Hepatocyte (in vitro differentiated cells): ENCODE measurements around the gene TBC1D12. TPM values are rescaled to one million over a fixed set of nuclear protein-coding genes. Genes with fewer than 3 reads are reported as not detected.

Experiments used
- DNase-seq: peaks from one replicate; pipeline ENCODE4 v3.0.0-alpha.2; 2016; ENCODE audit warnings: low spot score
- H2AFZ ChIP-seq: fragments of 200-600 bp; sonication (generic); 2 replicates; pipeline ENCODE4 v1.6.0; 2016; ENCODE audit warnings: antibody characterized with exemption, mild to moderate bottlenecking
- H3K27ac ChIP-seq: fragments of 200-600 bp; sonication (generic); 2 replicates; pipeline ENCODE4 v1.5.1; 2016; ENCODE audit warnings: mild to moderate bottlenecking
- H3K27me3 ChIP-seq: fragments of 200-600 bp; sonication (generic); 2 replicates; pipeline ENCODE4 v1.6.1; 2016
- H3K36me3 ChIP-seq: fragments of 200-600 bp; sonication (generic); replicated peaks from 2 replicates; pipeline ENCODE4 v1.5.1; 2016; ENCODE audit warnings: low read depth; ENCODE audit not compliant: insufficient read depth
- H3K4me1 ChIP-seq: fragments of 200-600 bp; sonication (generic); 2 replicates; pipeline ENCODE4 v1.5.1; 2016; ENCODE audit warnings: mild to moderate bottlenecking, moderate library complexity; ENCODE audit not compliant: insufficient read depth
- H3K4me2 ChIP-seq: fragments of 200-600 bp; sonication (generic); 2 replicates; pipeline ENCODE4 v1.6.0; 2016
- H3K4me3 ChIP-seq: fragments of 200-600 bp; sonication (generic); 2 replicates; pipeline ENCODE4 v1.5.1; 2016; ENCODE audit warnings: mild to moderate bottlenecking
- H3K79me2 ChIP-seq: fragments of 200-600 bp; sonication (generic); 2 replicates; pipeline ENCODE4 v1.6.0; 2017; ENCODE audit warnings: mild to moderate bottlenecking
- H3K9me2 ChIP-seq: fragments of 200-600 bp; sonication (generic); replicated peaks from 2 replicates; pipeline ENCODE4 v1.6.0; 2017; ENCODE audit warnings: mild to moderate bottlenecking; ENCODE audit not compliant: insufficient read depth
- H3K9me3 ChIP-seq: fragments of 200-600 bp; sonication (generic); 2 replicates; pipeline ENCODE4 v1.5.1; 2016; ENCODE audit warnings: low read depth, mild to moderate bottlenecking
- H4K20me1 ChIP-seq: fragments of 200-600 bp; sonication (generic); 2 replicates; pipeline ENCODE4 v1.6.0; 2016; ENCODE audit warnings: mild to moderate bottlenecking; ENCODE audit not compliant: insufficient read depth, poor library complexity, severe bottlenecking
- CTCF ChIP-seq: fragments of 200-600 bp; sonication (generic); IDR thresholded peaks from 2 replicates; pipeline ENCODE4 v1.5.1; 2016; ENCODE audit warnings: antibody characterized with exemption, mild to moderate bottlenecking; ENCODE audit not compliant: poor library complexity
- EZH2 ChIP-seq: fragments of 200-600 bp; sonication (generic); IDR thresholded peaks from 2 replicates; pipeline ENCODE4 v1.6.1; 2016; ENCODE audit warnings: antibody characterized with exemption, mild to moderate bottlenecking, borderline replicate concordance
- EZH2phosphoT487 ChIP-seq: fragments of 200-600 bp; sonication (generic); IDR thresholded peaks from one replicate; pipeline ENCODE4 v1.6.1; 2018; ENCODE audit warnings: antibody characterized with exemption, mild to moderate bottlenecking, low read depth, moderate library complexity; ENCODE audit not compliant: unreplicated experiment, severe bottlenecking
- WGBS: methylation state at CpG from one replicate; pipeline ENCODE4 v1.1.6; 2016; ENCODE audit warnings: low lambda C conversion rate; ENCODE audit errors: missing lambda C conversion rate; 5-methylcytosine and 5-hydroxymethylcytosine counted together
- polyA plus RNA-seq: library from polyadenylated mRNA; unstranded; fragments of >200 nt; fragmentation: Nextera tagmentation; extraction: Ambion mirVana; gene quantifications from 2 replicates; pipeline ENCODE4 v1.2.1, GENCODE V29; 2016
- total RNA-seq: library from RNA; depleted of rRNA; stranded (reverse); fragments of >200 nt; gene quantifications from 2 replicates; pipeline ENCODE4 v1.2.3, GENCODE V29; 2014

Gene TBC1D12
- total and polyA plus RNA-seq, 2 experiments from 2014 or later: 9.2 to 15.6 TPM

- no peak overlapping the region for H3K4me3 ChIP-seq
- no peak for DNase-seq
- no peaks in the 10 kb centered on the region for H3K9me2 ChIP-seq
- TF ChIP-seq CTCF: no peak
- TF ChIP-seq EZH2phosphoT487: no peak
- TF ChIP-seq EZH2: no peak
- no peaks in the 10 kb centered on the region for H3K79me2 ChIP-seq
- H2AFZ ChIP-seq: no peak overlapping the region
- 80% methylated on average over 3 of the region's 3 CpGs for whole genome bisulfite sequencing
- H3K4me1 ChIP-seq: no peaks in the 10 kb centered on the region
- no peak overlapping the region for H3K27ac ChIP-seq
- H3K36me3 ChIP-seq: no peaks in the 10 kb centered on the region
- no peaks in the 10 kb centered on the region for H3K27me3 ChIP-seq
- H3K9me3 ChIP-seq: no peaks in the 10 kb centered on the region
- H4K20me1 ChIP-seq: no peaks in the 10 kb centered on the region
- no peak overlapping the region for H3K4me2 ChIP-seq
Measured at GRCh38 chr10:94571528-94571927, 169.2 kb downstream of the TBC1D12 start.

- Histone ChIP-seq H3K9me2 (no peaks in the 10 kb centered on the region), H3K27ac (no peak overlapping the region), H4K20me1 (no peaks in the 10 kb centered on the region), H3K4me1 (no peaks in the 10 kb centered on the region), H3K27me3 (no peaks in the 10 kb centered on the region), H3K9me3 (no peaks in the 10 kb centered on the region), H3K4me3 (no peak overlapping the region), H3K79me2 (no peaks in the 10 kb centered on the region), H3K4me2 (no peak overlapping the region), H2AFZ (no peak overlapping the region), H3K36me3 (no peaks in the 10 kb centered on the region)
- TF ChIP-seq EZH2: no peak
- WGBS: 87% methylated on average over 4 of the region's 4 CpGs
- no peak for DNase-seq
Measured at GRCh38 chr10:94578790-94579189, 176.4 kb downstream of the TBC1D12 start.

- no peaks in the 10 kb centered on the region for H4K20me1 ChIP-seq
- TF ChIP-seq CTCF: no peak
- TF ChIP-seq EZH2: no peak
- no peak for TF ChIP-seq EZH2phosphoT487
- H3K4me3 ChIP-seq: no peak overlapping the region
- H3K4me1 ChIP-seq: no peaks in the 10 kb centered on the region
- no peak overlapping the region for H3K27ac ChIP-seq
- H3K27me3 ChIP-seq: no peaks in the 10 kb centered on the region
- no peaks in the 10 kb centered on the region for H3K36me3 ChIP-seq
- no peaks in the 10 kb centered on the region for H3K9me3 ChIP-seq
- no peaks in the 10 kb centered on the region for H3K9me2 ChIP-seq
- no peak overlapping the region for H3K4me2 ChIP-seq
- no peaks in the 10 kb centered on the region for H3K79me2 ChIP-seq
- H2AFZ ChIP-seq: no peak overlapping the region
- no peak for DNase-seq
Measured at GRCh38 chr10:94583124-94583523, 180.8 kb downstream of the TBC1D12 start.

Other genes starting within 250 kb of the TBC1D12 start
- 18.8 and 20.5 TPM in 2 replicates for gene NOC3L, start 39.6 kb upstream of the TBC1D12 start, total RNA-seq
- 9.4 and 10.5 TPM in 2 replicates for gene NOC3L, start 39.6 kb upstream of the TBC1D12 start, polyA plus RNA-seq
- gene HELLS, start 143.2 kb downstream of the TBC1D12 start, total RNA-seq: 27.0 and 39.4 TPM in 2 replicates
- gene HELLS, start 143.2 kb downstream of the TBC1D12 start, polyA plus RNA-seq: 15.8 and 22.2 TPM in 2 replicates